Measurements from ENCODE around the gene PTPRA.

DNA sequence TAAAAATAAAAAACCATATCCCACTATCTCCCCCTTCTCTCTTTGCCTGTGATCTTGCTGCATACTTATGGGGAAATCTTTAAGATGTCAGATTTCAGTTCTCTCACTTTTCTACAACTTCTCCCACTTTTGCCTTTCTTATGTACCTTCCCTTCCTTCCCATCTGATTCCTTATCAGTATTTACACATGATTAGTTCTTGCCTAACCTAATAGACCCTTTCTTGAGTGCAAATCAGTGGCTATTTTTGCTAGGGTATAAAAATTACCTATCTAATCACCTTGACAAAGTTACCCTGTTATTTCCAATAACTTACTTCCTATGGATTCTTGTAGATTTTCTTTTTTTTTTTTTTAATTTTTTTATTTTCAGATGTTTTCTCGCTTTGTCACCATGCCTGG, 75.7 kb downstream of the PTPRA start:
- TF ChIP-seq, protein P1, sequence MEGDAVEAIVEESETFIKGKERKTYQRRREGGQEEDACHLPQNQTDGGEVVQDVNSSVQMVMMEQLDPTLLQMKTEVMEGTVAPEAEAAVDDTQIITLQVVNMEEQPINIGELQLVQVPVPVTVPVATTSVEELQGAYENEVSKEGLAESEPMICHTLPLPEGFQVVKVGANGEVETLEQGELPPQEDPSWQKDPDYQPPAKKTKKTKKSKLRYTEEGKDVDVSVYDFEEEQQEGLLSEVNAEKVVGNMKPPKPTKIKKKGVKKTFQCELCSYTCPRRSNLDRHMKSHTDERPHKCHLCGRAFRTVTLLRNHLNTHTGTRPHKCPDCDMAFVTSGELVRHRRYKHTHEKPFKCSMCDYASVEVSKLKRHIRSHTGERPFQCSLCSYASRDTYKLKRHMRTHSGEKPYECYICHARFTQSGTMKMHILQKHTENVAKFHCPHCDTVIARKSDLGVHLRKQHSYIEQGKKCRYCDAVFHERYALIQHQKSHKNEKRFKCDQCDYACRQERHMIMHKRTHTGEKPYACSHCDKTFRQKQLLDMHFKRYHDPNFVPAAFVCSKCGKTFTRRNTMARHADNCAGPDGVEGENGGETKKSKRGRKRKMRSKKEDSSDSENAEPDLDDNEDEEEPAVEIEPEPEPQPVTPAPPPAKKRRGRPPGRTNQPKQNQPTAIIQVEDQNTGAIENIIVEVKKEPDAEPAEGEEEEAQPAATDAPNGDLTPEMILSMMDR (conservative IDR thresholded peaks at IDR 0.05; ENCODE audit: low read depth, low read length): no peak
- no peak for TF ChIP-seq EZH2 (IDR thresholded peaks at IDR 0.05; ENCODE audit: borderline replicate concordance, low read depth, low read length, poor library complexity, severe bottlenecking)
